SIG-M5 treated with dmso at 0.1 percent for 504 hours (cell line): ENCODE measurements around the gene NUDT8.
A peak's percentile ranks its signal among the peaks of the same experiment; 100 is the strongest.
"Not testable (repeated sequence)": the region's sequence is repeated elsewhere in the genome, so short reads cannot be mapped to it uniquely, and the experiment has no call there.

Source experiments
- DNase-seq: peaks from one replicate; lab custom pipeline; 2025; ENCODE audit not compliant: unreplicated experiment; lab: John Stamatoyannopoulos, UW

NUDT8 gene

DNA sequence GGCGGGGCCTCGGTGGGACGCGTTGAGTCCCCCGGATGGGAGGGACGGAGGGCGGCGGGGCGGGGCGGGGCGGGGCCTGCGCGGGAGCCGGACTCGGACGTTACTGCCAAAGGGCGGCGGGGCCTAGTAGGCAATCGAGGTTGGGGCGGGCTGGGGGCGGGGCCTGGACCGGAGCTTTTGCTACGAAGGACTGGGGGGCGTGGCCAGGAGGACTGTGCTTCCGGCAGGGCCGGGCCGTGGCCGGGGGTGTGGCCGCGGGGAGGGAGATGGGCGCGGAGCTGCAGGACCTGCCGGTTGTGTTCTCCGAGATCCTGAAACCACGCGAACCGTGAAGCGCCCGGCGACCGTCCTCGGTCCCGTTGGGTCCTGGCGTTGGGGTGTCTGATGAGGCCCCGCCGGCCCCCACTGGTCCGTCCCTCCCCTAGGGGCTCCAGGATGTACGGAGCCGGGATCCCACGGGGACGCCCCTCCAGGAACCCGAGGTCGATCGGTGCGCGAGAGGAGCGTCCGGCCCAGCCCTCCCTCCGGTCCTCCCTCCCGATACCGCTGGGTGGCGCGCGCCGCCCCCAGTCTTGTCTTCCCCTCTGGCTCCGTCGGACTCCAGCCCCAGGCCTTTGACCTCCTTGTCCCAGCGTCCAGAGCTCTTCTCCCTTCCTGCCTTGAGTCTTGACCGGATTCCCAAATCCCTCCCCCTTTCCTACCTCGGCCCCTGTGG, 648 bp upstream of the NUDT8 start:
- peak; percentile 97 for DNase-seq

DNA sequence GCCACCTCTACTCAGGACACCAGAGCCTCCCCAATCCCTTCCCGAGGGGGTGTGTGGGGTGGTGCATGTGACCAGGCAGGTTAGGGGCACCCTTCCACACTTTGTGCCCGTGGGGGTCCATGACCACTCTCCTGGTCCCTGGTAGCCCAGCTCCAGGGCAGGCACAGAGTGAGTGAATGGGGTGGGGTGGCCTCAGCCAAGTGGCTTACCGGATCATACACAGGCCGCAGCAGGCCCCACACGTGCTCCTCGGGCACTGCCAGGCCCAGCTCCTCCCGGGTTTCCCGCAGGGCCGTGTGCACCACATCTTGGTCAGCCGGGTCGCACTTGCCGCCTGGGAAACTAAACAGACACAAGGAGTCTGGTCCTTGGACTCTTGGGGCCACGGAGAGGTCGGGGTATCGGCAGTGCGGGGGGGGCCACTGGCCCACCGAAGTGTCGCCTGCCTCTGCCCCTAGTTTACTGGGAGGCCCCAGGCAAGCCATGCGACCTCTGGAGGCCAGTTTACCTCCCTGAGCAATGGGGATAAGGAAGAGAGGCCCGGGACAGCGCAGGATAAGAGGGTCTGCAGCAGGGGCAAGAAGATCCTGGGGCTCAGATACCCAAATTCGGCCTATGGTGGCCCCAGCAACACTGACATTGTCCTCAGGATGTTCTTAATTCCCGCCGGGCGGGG, 889 bp downstream of the NUDT8 start:
- no peak for DNase-seq

DNA sequence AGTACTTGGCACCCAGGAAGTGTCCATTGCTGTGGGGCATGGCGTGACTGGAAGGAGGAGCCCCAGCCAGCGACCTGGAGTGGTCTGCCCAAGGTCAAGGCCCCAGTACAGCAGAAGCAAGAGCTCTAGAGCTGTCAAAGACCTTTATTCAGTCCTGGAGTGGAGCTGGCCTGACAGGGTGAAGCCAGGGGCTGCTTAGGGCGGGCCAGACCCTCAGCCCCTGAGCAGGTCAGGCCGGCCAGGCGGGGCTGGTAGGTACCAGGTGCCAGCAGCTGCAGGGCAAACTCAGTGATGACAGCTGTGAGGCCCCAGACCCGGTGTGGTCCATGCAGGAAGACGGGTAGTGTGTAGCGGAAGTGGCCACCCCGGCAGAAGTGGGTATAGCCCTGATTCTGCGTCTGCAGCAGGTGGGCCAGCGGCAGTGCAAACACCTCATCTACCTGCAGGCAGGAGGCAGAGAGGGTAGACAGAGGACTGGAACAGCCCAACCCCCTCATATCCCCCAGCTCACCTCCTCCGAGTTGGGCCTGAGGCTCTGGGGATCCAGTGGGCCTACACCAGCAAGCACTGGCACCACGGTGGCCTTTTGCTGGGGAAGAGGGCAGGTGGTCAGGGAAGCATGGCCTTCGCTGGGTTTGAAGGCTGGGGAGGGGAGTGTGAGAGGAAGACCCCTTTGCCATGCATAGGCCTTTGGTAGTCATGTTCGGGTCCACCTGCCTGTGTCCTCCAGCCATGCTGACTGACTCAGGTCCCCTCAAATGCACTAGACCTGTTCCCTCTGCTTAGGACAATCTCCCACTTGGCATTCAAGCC, 1.7 kb downstream of the NUDT8 start:
- no peak for DNase-seq

DNA sequence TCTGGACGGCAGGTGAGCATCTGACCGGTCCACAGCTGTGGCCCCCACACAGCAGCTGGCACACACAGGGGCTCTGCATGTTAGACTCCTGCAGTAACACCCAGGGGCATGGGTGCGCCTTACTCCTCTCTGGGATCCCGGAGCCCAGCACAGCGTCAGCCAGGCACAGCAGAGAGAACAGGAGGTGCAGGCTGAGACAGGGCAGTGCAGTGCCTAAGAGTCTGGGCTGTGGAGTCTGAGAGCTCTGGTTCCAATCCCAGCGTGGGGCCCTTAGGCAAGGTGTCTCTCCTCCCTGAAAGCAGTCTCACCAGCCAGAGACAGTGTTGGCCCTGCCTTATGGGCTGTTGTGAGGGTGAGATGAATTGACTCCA, 2.3 kb downstream of the NUDT8 start:
- DNase-seq = no peak

DNA sequence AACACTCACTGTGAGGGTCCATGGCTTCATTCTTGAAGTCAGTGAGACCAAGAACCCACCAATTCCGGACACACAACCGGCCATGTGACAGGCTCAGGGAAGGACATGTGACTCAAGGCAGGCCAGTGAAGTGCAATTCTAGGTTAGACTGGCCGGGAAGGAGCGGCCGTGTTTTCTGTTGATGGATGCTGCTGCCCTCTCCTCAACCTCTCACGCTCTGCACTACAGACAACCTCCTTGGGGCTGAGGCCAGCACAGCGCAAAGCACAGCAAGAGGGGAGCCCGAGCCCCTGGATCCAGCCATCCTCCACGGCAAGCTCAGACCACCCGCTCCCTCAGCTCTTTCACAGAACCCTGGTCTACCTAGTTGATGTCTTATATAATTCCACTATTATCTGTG, 2.8 kb downstream of the NUDT8 start:
- DNase-seq = no peak

DNA sequence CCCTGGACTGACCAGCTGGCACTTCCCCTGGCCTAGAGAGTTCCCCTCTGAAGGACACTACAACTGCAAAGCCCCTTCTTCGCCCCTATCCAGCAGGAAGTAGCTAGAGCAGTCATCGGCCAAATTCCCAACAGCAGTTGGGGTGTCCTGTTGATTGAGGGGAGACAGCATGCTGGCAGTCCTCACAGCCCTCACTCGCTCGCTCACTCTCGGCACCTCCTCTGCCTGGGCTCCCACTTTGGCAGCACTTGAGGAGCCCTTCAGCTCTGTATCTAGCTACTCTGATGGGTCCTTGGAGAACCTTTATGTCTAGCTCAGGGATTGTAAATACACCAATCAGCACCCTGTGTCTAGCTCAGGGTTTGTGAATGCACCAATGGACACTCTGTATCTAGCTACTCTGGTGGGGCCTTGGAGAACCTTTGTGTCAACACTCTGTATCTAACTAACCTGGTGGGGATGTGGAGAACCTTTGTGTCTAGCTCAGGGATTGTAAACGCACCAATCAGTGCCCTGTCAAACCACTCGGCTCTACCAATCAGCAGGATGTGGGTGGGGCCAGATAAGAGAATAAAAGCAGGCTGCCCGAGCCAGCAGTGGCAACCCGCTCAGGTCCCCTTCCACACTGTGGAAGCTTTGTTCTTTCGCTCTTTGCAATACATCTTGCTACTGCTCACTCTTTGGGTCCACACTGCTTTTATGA, 3.5 kb downstream of the NUDT8 start:
- DNase-seq = not testable (repeated sequence)

DNA sequence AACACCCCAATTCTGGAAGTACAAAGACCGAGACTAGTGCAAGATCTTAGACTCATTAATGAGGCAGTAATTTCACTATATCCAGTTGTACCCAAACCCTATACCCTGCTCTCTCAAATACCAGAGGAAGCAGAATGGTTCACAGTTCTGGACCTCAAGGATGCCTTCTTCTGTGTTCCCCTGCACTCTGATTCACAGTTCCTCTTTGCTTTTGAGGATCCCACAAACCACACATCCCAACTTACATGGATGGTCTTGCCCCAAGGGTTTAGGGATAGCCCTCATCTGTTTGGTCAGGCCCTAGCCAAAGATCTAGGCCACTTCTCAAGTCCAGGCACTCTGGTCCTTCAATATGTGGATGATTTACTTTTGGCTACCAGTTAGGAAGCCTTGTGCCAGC, 5.9 kb downstream of the NUDT8 start:
- DNase-seq = not testable (repeated sequence)

DNA sequence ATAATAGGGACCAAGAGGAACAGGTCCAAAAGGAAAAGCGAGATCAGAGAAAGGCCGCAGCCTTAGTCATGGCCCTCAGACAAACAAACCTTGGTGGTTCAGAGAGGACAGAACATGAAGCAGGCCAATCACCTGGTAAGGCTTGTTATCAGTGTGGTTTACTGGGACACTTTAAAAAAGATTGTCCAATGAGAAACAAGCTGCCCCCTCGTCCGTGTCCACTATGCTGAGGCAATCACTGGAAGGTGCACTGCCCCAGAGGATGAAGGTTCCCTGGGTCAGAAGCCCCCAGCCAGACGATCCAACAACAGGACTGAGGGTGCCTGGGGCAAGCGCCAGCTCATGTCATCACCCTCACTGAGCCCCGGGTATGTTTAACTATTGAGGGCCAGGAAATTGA, 6.8 kb downstream of the NUDT8 start:
- not testable (repeated sequence) for DNase-seq

DNA sequence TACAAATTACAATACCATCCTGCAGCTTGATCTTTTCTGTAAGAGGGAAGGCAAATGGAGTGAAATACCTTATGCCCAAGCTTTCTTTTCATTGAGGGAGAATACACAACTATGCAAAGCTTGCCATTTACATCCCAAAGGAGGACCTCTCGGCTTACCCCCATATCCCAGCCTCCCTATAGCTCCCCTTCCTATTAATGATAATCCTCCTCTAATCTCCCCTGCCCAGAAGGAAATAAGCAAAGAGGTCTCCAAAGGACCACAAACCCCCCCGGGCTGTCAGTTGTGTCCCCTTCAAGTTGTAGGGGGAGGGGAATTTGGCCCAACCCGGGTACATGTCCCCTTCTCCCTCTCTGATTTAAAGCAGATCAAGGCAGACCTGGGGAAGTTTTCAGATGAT, 7.8 kb downstream of the NUDT8 start:
- not testable (repeated sequence) for DNase-seq

DNA sequence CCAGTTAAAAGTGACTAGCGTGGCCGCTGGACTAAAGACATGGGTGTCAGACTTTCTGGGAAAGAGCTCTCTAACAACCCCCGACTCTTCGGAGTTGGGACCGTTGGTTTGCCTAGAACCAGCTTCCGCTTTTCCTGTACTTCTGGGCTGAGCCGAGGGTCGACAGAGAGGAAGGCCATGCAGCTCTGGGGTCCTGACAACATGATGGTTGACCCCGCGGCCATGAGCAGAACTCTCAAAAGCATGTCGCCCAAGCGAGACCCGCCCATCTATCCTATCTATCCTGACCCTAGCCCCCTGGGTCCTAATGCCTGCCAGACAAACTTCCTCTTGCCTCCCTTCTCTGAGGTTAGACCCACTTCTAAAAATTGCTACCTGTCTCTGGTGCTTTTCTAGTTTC, 9.1 kb downstream of the NUDT8 start:
- not testable (repeated sequence) for DNase-seq

DNA sequence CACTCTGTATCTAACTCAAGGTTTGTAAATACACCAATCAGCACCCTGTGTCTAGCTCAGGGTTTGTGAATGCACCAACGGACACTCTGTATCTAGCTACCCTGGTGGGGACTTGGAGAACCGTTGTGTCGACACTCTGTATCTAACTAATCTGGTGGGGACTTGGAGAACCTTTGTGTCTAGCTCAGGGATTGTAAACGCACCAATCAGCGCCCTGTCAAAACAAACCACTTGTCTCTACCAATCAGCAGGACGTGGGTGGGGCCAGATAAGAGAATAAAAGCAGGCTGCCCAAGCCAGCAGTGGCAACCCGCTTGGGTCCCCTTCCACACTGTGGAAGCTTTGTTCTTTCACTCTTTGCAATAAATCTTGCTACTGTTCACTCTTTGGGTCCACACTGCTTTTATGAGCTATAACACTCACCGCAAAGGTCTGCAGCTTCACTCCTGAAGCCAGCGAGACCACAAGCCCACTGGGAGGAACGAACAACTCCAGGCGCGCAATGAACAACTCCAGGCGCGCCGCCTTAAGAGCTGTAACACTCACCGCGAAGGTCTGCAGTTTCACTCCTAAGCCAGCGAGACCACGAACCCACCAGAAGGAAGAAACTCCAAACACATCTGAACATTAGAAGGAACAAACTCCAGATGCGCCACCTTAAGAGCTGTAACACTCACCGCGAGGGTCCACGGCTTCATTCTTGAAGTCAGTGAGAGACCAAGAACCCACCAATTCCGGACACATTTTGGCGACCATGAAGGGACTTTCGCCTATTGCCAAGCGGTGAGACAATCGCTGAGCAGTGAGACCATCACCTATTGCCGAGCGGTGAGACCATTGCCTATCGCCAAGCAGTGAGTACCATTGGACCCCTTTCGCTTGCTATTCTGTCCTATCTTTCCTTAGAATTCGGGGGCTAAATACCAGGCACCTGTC, 9.8 kb downstream of the NUDT8 start:
- not testable (repeated sequence) for DNase-seq

DNA sequence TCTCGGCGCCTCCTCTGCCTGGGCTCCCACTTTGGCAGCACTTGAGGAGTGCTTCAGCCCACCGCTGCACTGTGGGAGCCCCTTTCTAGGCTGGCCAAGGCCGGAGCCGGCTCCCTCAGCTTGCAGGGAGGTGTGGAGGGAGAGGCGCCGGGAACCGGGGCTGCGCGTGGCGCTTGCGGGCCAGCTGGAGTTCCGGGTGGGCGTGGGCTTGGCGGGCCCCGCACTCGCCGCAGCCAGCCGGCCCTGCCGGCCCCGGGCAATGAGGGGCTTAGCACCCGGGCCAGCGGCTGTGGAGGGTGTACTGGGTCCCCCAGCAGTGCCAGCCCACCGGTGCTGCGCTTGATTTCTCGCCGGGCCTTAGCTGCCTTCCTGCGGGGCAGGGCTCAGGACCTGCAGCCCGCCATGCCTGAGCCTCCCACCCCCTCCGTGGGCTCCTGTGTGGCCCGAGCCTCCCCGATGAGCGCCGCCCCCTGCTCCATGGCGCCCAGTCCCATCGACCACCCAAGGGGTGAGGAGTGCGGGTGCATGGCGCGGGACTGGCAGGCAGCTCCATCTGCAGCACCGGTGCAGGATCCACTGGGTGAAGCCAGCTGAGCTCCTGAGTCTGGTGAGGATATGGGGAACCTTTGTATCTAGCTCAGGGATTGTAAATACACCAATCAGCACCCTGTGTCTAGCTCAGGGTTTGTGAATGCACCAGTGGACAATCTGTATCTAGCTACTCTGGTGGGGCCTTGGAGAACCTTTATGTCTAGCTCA, 10.7 kb downstream of the NUDT8 start:
- not testable (repeated sequence) for DNase-seq

DNA sequence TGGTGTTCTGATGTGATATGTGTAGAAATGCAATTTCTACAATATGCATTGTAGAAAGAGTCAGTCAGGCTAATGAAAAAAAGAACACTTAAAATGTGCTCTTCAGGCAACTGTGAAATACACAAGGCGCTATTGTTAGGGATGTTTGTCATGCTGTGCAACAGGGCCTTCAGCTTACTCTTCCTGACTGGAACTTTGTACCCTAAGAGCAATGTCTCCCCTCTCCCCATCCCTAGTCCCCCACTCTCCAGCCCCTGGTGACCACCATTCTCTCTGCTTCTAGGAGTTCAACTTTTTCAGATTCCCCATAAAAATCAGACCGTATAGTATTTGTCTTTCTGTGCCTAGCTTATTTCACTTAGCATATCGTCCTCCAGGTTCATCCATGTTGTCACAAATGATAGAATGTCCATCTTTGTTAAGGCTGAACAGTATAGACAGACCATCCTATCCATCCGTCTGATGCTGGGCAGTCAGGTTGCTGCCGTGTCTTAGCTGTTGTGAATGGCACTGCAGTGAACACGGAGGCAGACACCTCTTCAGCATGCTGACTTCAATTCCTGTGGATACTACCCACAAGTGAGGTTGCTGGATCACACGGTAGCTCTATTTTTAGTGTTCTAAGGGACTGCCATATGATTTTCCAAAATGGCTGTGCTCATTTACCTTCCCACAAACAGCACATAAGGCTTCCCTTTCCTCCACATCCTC, 12.3 kb downstream of the NUDT8 start:
- no peak for DNase-seq

DNA sequence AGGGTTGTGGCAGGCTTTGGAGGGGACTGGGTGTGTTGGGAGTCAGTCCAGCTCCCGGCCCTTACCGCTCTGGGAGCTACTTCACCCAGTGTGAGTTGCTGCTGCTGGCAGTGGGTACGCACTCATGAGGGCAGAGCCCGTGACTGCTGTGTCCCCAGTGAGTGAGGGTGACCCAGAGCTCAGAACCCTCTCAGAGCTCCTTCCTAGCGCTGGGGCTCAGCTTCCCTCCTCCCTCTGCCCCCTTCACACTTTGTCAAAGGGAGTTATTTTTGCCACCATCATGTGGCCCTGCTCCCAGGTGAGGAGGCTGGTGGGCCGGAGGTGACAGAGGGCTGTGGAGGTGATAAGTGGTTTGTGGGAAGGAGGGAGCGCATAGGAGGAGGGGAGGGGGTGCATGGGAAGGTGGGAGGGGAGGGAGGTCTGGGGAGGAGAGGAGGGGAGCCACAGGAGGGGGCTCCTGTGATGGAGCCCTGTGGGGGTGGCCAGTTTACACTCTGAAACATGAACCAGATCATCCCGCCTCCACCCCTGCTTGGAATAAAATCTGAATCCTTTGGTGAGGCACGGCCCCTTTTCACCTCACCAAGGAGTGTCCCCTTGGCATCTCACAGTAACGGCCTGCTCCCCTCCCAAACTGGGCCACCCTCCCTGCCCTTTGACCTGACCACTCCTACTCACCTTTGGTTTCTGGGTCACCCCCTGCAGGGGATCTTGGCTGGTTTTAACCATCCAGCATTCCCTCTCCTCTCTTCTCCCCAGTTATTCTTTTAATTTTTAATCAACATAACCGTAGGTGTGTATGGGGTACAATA, 13.1 kb downstream of the NUDT8 start:
- no peak for DNase-seq

DNA sequence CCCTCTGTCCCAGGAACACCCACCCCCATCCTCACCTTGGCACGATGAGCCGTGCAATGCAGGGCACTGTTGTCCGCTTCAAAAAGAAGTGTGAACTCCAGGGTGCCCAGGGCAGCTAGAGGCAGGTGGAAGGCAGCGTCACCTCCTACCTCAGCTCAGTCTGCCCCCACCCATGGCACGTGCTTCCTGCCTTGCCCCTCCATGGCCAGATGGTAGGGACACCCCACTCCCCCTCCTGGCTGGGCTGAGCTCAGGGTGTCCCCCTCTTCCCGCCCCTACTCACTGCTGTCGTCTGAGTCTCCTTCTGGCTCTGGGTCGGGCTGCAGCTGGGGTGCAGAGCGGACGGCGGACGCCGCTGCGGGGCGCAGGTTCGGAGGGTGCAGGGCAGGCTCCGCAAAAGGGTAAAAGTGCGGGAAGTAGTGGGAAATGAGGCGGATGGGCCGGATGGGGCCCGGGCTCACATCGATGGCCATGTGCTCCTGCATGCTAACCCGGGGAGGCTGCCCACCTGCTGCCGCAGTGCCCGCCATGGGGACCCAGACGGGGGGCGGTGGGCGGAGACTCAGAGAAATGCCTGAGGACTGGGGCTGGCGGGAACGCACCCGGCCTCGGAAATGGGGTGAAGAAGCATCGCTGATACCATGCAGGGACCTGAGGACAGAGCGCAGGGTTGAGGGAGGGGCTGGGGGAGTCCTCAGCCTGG, 13.9 kb downstream of the NUDT8 start:
- no peak for DNase-seq

DNA sequence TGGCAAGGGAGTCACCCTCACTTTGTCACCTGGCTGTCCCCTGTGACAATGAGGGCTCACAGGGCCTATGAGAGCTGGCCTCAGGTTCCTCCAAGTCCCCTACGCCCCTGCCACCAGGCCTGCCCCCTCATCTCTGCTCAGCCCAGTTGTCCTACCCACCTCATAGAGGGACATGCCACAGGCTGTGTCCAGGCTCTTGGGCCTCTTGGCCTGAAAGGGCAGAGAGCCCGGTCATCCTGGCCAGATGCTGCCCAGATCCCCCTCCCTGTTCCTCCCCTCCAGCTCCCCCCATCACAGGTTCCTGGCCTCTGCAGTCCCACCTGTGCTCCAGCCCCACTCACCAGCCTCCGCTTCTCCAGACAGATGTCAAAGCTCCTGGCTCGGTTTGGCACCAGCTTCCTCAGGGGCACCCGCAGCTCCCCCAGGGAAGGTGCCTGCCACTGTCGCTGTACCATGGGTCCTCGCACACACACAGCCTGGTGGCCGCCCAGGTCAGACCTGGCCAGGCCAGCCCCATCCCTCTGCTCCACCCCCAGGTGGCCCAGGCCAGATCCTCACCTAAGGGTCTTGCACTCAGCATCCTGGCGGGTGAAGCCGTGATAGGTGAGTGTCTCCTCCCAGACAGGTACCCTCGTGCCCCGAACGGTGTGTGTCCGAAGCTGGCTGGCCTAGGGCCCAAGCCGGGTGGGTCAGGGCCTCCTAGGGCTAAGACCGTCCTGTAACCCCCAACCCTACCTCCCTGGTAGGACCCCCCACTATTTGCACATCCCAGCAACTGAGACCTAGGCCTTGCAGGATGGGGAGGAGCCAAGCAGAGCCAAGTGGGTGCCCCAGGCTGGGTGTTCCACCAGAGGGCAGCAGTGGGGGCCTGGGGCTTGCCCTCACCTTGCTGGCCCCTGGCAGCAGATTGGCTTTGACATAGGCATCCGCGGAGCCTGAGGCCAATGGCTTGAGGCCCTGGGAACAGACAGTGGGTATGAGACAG, 14.7 kb downstream of the NUDT8 start:
- peak; percentile 36 for DNase-seq
